GM12872 (cell line): Measurements from ENCODE around the gene EEFSEC.
A peak's percentile ranks its signal among the peaks of the same experiment; 100 is the strongest.

Experiments
- CTCF ChIP-seq: IDR thresholded peaks from 3 replicates; pipeline ENCODE4 v1.5.1; 2011; ENCODE audit warnings: low read depth, mild to moderate bottlenecking, low read length, moderate library complexity; ENCODE audit not compliant: insufficient read depth

Gene EEFSEC

GRCh38 chr3:128222796-128223385 is 69.6 kb downstream of the EEFSEC start:
- TF ChIP-seq CTCF = no peak

- no peak for TF ChIP-seq CTCF
Measured at GRCh38 chr3:128226186-128226725, 73.0 kb downstream of the EEFSEC start.

GRCh38 chr3:128226795-128227395 is 73.6 kb downstream of the EEFSEC start:
- TF ChIP-seq CTCF = peak; percentile 90

GRCh38 chr3:128227507-128227906 is 74.2 kb downstream of the EEFSEC start:
- TF ChIP-seq CTCF = no peak

GRCh38 chr3:128228366-128228910 is 75.2 kb downstream of the EEFSEC start:
- no peak for TF ChIP-seq CTCF

- TF ChIP-seq CTCF = no peak
Measured at GRCh38 chr3:128229106-128229857, 76.0 kb downstream of the EEFSEC start.

DNA sequence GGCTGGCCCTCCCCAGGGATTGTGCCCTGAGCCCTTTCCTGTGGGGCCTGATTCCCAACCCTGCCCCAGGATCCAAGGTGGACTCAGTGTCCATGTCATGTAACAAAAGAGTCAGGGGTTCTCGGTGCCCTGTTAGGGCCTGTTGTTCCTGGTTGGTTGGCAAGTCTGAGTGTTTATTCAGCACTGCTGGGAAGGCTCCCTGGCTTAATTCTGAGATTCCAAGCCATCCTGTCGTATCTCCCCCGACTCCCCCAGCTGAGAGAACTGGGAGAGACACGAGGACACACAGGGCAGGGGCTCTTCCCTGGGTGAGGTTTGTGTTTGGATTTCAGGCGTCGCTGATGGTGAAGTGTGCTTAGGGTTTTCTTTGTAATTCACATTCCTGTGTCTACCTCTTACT is 78.3 kb downstream of the EEFSEC start:
- TF ChIP-seq CTCF = no peak
